ENCODE results near the gene SLC26A9.

- TF ChIP-seq, protein P1, sequence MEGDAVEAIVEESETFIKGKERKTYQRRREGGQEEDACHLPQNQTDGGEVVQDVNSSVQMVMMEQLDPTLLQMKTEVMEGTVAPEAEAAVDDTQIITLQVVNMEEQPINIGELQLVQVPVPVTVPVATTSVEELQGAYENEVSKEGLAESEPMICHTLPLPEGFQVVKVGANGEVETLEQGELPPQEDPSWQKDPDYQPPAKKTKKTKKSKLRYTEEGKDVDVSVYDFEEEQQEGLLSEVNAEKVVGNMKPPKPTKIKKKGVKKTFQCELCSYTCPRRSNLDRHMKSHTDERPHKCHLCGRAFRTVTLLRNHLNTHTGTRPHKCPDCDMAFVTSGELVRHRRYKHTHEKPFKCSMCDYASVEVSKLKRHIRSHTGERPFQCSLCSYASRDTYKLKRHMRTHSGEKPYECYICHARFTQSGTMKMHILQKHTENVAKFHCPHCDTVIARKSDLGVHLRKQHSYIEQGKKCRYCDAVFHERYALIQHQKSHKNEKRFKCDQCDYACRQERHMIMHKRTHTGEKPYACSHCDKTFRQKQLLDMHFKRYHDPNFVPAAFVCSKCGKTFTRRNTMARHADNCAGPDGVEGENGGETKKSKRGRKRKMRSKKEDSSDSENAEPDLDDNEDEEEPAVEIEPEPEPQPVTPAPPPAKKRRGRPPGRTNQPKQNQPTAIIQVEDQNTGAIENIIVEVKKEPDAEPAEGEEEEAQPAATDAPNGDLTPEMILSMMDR (IDR thresholded peaks at IDR 0.05) = no peak
- no peak for TF ChIP-seq POLR2A (IDR thresholded peaks at IDR 0.05)
- TF ChIP-seq EP300 (IDR thresholded peaks at IDR 0.05) = no peak
Measured at GRCh38 chr1:205922806-205923205, 20.4 kb downstream of the SLC26A9 start.

Data from ovary (tissue), 3 donors.